Cerebellar nuclear complex (tissue), 1 donor: ENCODE data around the gene ACRV1.

Source experiments
- DNase-seq, 2 experiments: peaks; one replicate each; lab custom pipeline; 2025; lab: John Stamatoyannopoulos, UW

The ACRV1 gene

DNA sequence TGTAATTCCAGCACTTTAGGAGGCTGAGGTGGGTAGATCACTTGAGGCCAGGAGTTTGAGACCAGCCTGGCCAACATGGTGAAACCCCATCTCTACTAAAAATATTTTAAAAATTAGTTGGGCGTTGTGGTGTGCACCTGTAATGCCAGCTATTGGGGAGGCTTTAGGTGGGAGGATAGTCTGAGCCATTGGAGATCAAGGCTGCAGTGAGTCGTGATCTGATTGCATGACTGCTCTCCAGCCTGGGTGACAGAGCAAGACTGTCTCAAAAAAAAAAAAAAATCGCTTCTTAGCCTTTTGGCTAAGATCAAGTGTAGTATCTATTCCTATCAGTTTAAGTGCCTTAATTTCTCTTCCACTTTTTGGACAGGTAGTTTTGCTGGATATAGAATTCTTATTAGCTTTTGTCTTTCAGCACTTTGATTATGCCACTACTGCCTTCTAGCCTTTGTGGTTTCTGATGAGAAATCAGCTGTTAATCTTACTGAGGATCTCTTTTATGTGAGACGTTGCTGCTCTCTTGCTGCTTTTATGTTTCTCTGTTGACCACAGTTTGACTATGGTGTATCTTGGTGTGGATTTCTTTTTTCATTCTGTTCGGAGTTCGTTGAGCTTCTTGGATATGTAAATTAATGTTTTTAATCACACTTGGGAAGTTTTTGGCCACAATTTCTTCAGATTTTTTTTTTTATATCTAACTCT, 31.0 kb downstream of the ACRV1 start:
- DNase-seq, result no peak

DNA sequence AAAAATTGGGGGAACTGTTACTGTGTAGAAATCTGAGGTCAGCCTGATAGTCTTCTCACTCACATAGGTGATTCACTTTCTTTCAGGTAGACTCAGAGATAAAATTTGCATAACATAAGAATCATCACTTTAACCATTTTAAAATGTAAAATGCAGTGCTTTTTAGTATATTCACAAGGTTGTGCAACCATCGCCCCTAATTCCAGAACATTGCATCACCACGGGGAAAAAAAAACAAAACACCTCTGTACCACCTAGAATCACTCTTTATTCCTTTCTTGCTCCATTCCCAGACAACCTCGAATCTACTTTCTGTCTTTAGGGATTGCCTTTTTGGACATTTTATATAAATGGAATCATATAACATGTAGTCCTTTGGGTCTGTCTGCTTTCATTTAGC, 34.8 kb downstream of the ACRV1 start:
- no peak for DNase-seq

DNA sequence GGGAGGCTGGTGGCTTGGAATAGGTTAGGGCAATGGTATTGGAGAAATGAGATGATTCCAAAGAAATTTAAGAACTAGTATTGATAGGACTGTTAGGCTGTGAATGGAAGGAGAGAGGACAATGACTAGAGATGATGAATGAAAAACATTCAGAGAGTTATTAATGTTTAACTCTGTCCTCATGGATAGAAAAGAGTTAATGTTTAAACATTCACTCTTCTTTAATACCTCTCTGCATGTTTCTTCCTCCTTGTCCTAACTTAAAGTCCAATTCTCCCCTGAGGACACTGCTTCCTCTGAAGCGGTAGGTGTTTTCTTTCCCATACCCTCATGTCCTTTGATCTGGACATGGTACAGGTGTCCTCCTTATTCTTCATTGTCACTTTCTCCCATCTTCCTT, 42.3 kb downstream of the ACRV1 start:
- DNase-seq, result no peak

DNA sequence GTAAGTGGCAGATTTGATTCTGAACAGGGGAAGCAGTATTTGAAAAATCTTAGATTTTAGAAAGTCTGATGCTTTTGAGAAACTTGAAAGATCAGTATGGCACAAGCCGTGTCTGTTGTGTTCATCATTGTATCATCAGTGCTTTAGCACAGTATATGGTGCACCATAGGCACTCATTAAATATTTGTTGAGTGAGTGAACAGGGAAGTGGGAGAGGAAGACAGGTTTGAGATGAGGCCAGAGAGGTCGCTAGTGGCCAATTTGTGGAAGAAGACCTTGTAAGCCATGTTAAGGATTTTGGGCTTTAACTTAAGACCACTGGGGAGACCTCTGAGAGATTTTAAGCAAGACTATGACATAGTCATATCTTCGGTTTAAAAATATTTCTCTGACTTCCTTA, 42.8 kb downstream of the ACRV1 start:
- DNase-seq, result no peak

DNA sequence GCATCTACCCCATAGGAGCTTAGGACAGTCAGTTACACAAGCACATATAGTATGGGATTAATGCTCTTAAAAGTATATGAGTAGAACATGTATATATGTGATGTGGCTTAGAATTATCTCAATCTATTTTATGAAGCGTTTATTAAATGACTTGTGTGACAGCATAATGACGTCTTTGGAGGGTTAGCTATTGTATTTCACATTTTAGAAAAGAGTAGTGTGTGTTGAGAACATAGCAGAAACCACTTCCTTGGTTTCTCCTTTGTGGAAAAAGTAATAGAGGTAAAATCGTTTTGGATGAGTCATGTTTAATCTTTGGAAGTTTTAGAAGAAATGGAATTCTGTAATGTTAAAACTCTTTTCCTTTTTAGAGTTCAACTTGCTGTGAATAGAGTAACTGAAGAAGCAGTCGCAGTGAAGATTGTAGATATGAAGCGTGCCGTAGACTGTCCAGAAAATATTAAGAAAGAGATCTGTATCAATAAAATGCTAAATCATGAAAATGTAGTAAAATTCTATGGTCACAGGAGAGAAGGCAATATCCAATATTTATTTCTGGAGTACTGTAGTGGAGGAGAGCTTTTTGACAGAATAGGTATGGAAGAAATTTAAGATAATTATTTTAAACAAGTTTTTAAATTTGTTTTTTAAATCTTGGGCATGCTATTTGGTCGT, 53.3 kb downstream of the ACRV1 start:
- peak in 1 of 2 experiments; percentile 0 for DNase-seq

DNA sequence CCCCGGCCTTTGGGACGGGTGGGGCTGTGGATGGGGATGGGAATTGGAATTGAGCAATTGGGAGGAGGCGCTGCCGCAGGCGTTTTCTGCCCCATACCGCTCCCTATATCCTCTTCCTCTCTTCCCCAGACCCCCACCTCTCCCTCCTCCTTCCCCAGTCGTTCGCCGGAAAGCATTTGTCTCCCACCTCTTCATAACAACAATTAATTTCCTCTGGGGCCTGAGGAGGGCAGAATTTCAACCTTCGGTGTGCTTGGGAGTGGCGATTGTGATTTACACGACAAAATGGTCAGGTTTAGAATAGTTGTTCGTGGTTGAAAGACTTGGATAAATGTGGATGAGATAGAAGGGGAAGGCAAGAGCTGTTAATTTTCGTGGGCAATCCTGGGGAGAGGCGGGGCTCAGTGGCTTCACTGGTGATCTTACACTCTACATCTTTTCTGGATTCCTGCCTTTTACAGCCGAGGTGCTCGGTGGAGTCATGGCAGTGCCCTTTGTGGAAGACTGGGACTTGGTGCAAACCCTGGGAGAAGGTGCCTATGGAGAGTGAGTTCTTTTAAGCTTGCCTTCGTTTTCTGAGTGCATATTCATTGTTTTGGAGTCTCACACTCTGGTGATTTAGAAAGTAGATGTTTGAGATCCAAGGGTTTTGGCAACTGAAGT, 54.2 kb downstream of the ACRV1 start:
- DNase-seq, result no peak

DNA sequence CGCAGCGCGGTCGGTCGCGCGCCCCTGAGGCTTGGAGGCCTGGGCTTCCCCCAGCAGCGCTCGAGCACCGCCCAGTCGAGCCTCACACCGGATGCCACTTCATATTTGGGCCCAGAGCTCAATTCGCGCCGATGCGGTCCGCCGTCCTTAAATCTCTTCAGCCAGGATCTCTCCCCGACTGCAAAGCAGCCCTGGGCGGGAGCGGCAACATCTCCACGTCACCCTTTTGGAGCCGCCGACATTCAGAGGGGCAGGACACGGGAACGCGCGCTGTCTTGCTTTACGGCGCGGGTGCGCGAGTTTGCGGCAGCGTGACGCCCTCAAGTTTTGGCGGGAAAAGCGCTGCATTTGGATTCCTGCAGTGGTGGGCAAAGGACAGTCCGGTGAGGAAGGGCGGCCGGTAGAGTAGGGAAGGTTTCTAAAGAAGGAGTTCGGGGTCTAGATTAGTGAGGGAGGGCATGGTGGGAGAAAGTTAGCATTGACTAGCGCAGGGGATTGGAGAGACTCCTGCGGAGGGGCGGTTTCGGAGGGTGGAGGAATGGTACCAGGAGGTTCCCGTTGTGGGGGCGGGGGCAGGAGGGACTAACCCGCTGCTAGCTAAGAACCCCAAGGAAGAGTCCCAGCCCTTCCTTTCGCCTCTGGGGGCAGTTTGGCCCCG, 54.9 kb downstream of the ACRV1 start:
- peak in 1 of 2 experiments; percentile 71 for DNase-seq

DNA sequence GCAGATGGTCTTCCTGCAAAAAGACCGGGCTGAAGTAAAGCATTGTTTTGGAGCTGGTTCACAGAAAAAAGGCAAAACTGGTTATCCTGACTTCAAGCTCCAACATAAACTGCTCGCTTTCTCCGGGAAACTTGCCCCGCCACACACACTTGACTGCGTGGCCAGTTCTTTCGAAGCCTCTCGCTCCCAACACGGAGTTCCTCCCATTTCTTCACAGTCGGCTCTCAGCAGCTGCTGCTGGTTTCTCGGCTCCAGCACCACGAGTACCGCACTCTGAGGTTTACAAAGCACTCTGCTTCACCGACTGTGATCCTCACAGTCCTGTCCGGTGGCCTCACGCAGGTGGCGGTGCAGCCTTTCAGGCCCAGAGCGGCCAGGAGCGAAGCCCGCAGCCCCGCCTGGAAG, 55.4 kb downstream of the ACRV1 start:
- no peak for DNase-seq

DNA sequence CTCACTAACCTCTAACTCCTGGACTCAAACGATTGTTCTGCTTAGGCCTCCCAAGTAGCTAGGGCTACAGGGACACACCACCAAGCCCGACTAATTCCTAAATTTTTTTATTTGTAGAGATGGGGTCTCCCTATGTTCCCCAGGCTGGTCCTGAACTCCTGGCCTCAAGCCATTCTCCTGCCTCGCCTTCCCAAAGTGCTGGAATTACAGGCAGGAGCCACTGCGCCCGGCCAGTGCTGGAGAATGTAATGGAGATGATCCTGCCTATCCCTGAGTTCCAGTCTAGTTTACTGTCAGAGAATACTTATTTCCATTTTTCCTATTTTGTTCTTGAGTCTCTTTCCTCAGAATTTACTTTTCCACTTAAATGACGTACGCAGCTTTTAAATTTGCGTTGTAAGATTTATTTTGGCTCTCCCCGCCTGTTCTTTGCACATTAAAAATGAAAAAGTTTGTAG, 55.9 kb downstream of the ACRV1 start, which contains the start of gene CHEK1:
TSS of gene CHEK1 (plus strand) at position 408 of the 458 bp plus-strand sequence. CDS start 1,606 bp downstream, outside the sequence.
- no peak for DNase-seq

DNA sequence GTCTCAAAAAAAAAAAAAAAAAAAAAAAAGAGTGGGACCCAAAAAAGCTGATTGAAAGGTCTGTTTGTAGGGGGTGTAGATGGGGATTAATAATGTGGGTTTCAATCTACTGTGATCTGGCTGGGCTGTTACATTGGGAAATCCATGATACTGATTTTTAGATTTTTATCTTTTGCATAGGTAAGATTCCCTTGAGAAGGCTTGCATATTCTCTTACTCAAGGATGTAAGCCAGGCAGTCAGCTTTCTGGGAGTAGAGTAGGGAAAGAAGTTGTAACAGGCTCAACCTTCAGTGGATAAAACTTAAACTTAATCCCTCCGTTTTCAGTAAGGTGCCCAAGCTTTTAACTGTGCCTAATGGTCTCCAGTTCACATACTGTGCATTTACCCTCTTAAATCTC, 57.6 kb downstream of the ACRV1 start:
- DNase-seq, result no peak

DNA sequence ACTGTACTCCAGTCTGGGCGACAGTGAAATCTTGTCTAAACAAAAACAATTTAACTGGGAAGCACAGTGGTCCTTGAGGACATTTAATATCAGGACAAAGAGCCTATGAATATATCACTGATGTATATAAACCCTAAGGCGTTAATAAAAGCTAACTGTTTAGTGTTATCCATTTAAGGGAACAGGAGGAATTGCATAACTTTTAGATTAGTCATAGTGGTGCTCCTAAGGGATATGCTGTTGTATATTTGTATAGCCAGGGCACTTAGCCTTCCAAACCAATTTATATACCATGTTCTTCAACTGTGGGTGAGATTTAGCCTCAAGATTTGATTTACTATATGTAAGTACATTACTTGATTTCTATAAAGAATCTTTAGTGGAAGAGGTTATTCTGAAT, 58.7 kb downstream of the ACRV1 start:
- no peak for DNase-seq
